A549 (cell line): ENCODE data around the gene MCM3.

Source experiments
- CEBPB ChIP-seq, 2 experiments: fragments of >200 bp in 1 of 2; sonication (Bioruptor Twin) in 1 of 2; formaldehyde crosslinking in 1 of 2; IDR thresholded peaks; 2 replicates each; pipeline ENCODE4 v1.6.1; 2012 to 2016
- CHD2 ChIP-seq: fragments of 150-350 bp; IDR thresholded peaks from 2 replicates; pipeline ENCODE4 v1.6.1; 2014; ENCODE audit warnings: low read length; ENCODE audit not compliant: partially characterized antibody
- CHD4 ChIP-seq: fragments of 200-600 bp; sonication (generic); IDR thresholded peaks from 2 replicates; pipeline ENCODE4 v1.6.1; 2016; ENCODE audit warnings: antibody characterized with exemption, mild to moderate bottlenecking, borderline replicate concordance
- EHMT2 ChIP-seq: fragments of 200-600 bp; sonication (generic); IDR thresholded peaks from 2 replicates; pipeline ENCODE4 v1.6.1; 2016; ENCODE audit warnings: antibody characterized with exemption, low read depth, mild to moderate bottlenecking, moderate library complexity
- POLR2A ChIP-seq: IDR thresholded peaks from 2 replicates; pipeline ENCODE4 v1.6.1; 2012; ENCODE audit warnings: mild to moderate bottlenecking, low read length
- TF ChIP-seq, protein P1 (sequence below): fragments of >200 bp; sonication (Bioruptor Twin); formaldehyde crosslinking; IDR thresholded peaks from 2 replicates; pipeline ENCODE4 v1.6.1; 2016
- TF ChIP-seq, protein P2 (sequence below): fragments of 200-600 bp; sonication (generic); IDR thresholded peaks from 2 replicates; pipeline ENCODE4 v1.6.1; 2016; ENCODE audit warnings: antibody characterized with exemption, mild to moderate bottlenecking, moderate library complexity
- TF ChIP-seq, protein P3 (sequence below): fragments of >200 bp; sonication (Bioruptor Twin); formaldehyde crosslinking; IDR thresholded peaks from 3 replicates; pipeline ENCODE4 v1.5.1; 2016
- TF ChIP-seq, protein P4 (sequence below): fragments of >200 bp; sonication (Bioruptor Twin); formaldehyde crosslinking; IDR thresholded peaks from 3 replicates; pipeline ENCODE4 v1.6.1; 2016
- TF ChIP-seq, protein P5 (sequence below): fragments of 450-650 bp; IDR thresholded peaks from 2 replicates; pipeline ENCODE4 v1.6.1; 2014; ENCODE audit warnings: antibody characterized with exemption
- TF ChIP-seq, protein P6 (sequence below): IDR thresholded peaks from 2 replicates; pipeline ENCODE4 v1.6.1; 2012

DNA sequence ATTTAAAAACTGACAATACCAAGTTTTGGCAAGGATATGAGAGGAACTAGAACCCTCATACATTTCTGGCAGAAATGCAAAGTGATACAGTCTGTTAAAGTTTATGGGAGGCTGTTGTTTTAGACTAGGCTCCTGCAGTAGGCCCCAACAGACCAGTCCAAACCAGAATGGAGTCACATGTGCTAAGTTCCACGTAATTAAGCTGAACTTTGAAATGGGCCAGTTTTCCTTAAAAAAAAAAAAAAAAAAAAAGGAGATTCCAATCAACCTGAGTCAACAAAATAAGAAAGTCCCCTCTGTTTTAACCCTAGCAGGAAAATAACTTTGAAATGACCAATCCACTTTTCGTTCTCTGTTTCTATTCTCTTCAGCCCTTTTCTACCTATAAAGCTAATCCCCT is 66.8 kb downstream of the MCM3 start:
- TF ChIP-seq CEBPB (IDR thresholded peaks at IDR 0.05) (no peak), POLR2A (no peak), CHD4 (no peak), CHD2 (no peak), EHMT2 (no peak)
- TF ChIP-seq, protein P1, sequence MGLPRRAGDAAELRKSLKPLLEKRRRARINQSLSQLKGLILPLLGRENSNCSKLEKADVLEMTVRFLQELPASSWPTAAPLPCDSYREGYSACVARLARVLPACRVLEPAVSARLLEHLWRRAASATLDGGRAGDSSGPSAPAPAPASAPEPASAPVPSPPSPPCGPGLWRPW, result no peak
- TF ChIP-seq, protein P2, sequence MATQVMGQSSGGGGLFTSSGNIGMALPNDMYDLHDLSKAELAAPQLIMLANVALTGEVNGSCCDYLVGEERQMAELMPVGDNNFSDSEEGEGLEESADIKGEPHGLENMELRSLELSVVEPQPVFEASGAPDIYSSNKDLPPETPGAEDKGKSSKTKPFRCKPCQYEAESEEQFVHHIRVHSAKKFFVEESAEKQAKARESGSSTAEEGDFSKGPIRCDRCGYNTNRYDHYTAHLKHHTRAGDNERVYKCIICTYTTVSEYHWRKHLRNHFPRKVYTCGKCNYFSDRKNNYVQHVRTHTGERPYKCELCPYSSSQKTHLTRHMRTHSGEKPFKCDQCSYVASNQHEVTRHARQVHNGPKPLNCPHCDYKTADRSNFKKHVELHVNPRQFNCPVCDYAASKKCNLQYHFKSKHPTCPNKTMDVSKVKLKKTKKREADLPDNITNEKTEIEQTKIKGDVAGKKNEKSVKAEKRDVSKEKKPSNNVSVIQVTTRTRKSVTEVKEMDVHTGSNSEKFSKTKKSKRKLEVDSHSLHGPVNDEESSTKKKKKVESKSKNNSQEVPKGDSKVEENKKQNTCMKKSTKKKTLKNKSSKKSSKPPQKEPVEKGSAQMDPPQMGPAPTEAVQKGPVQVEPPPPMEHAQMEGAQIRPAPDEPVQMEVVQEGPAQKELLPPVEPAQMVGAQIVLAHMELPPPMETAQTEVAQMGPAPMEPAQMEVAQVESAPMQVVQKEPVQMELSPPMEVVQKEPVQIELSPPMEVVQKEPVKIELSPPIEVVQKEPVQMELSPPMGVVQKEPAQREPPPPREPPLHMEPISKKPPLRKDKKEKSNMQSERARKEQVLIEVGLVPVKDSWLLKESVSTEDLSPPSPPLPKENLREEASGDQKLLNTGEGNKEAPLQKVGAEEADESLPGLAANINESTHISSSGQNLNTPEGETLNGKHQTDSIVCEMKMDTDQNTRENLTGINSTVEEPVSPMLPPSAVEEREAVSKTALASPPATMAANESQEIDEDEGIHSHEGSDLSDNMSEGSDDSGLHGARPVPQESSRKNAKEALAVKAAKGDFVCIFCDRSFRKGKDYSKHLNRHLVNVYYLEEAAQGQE, result no peak
- TF ChIP-seq, protein P3, sequence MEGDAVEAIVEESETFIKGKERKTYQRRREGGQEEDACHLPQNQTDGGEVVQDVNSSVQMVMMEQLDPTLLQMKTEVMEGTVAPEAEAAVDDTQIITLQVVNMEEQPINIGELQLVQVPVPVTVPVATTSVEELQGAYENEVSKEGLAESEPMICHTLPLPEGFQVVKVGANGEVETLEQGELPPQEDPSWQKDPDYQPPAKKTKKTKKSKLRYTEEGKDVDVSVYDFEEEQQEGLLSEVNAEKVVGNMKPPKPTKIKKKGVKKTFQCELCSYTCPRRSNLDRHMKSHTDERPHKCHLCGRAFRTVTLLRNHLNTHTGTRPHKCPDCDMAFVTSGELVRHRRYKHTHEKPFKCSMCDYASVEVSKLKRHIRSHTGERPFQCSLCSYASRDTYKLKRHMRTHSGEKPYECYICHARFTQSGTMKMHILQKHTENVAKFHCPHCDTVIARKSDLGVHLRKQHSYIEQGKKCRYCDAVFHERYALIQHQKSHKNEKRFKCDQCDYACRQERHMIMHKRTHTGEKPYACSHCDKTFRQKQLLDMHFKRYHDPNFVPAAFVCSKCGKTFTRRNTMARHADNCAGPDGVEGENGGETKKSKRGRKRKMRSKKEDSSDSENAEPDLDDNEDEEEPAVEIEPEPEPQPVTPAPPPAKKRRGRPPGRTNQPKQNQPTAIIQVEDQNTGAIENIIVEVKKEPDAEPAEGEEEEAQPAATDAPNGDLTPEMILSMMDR, result no peak
- TF ChIP-seq, protein P4, sequence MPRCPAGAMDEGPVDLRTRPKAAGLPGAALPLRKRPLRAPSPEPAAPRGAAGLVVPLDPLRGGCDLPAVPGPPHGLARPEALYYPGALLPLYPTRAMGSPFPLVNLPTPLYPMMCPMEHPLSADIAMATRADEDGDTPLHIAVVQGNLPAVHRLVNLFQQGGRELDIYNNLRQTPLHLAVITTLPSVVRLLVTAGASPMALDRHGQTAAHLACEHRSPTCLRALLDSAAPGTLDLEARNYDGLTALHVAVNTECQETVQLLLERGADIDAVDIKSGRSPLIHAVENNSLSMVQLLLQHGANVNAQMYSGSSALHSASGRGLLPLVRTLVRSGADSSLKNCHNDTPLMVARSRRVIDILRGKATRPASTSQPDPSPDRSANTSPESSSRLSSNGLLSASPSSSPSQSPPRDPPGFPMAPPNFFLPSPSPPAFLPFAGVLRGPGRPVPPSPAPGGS, result no peak
- TF ChIP-seq, protein P5, sequence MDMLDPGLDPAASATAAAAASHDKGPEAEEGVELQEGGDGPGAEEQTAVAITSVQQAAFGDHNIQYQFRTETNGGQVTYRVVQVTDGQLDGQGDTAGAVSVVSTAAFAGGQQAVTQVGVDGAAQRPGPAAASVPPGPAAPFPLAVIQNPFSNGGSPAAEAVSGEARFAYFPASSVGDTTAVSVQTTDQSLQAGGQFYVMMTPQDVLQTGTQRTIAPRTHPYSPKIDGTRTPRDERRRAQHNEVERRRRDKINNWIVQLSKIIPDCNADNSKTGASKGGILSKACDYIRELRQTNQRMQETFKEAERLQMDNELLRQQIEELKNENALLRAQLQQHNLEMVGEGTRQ, result no peak
- TF ChIP-seq, protein P6, sequence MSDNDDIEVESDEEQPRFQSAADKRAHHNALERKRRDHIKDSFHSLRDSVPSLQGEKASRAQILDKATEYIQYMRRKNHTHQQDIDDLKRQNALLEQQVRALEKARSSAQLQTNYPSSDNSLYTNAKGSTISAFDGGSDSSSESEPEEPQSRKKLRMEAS, result no peak
